B cell (primary cell): ENCODE data around the gene IL11RA. TPM values are rescaled to one million over a fixed set of nuclear protein-coding genes. Genes with fewer than 3 reads are reported as not detected.

Experiments
- ATAC-seq: fragments of 200-7000 bp; cut with Tn5 transposase; one replicate; pipeline ENCODE4 v1.10.0; 2021; ENCODE audit warnings: low read depth, mild to moderate bottlenecking, moderate number of reproducible peaks, moderate library complexity
- CTCF ChIA-PET: fragments of 350-600 bp; sonication (Branson Sonifier 250); formaldehyde crosslinking; loops from one replicate; lab custom pipeline; 2021; ENCODE audit warnings: antibody characterized with exemption, inconsistent platforms; lab: Charles Lee
- POLR2A ChIA-PET: fragments of 350-600 bp; sonication (Branson Sonifier 250); formaldehyde crosslinking; loops from one replicate; lab custom pipeline; 2021; ENCODE audit warnings: antibody characterized with exemption; lab: Charles Lee
- DNase-seq: peaks from one replicate; pipeline ENCODE4 v3.0.0; 2013
- H2AFZ ChIP-seq: 2 replicates; pipeline ENCODE4 v1.6.1; 2012; ENCODE audit warnings: mild to moderate bottlenecking, low read depth, low read length; ENCODE audit not compliant: insufficient read depth, poor library complexity, severe bottlenecking
- H3K27ac ChIP-seq, 2 donors: 1 replicate in 1 of 2; 2 replicates in 1 of 2; pipeline ENCODE4 v1.5.1; 2012 to 2013; ENCODE audit warnings: low read length in 2 of 2, mild to moderate bottlenecking in 2 of 2, moderate library complexity in 1 of 2
- H3K27me3 ChIP-seq, 4 experiments: fragments of 200-600 bp in 1 of 4; sonication (generic) in 1 of 4; replicated peaks in 1 of 4; 1 replicate in 2 of 4; 2 replicates in 2 of 4; pipeline versions ENCODE4 v1.6.1 to v1.7.0; 2013 to 2016; ENCODE audit warnings: low read length in 3 of 4, mild to moderate bottlenecking in 2 of 4, mixed read lengths in 1 of 4, moderate library complexity in 1 of 4; ENCODE audit not compliant: insufficient read depth in 4 of 4, control insufficient read depth in 3 of 4; ENCODE audit errors: control extremely low read depth in 1 of 4
- H3K36me3 ChIP-seq, 2 experiments: replicated peaks in 1 of 2; 1 replicate in 1 of 2; 2 replicates in 1 of 2; pipeline versions ENCODE4 v1.6.1 to v1.7.1; 2013; ENCODE audit warnings: low read length in 1 of 2; ENCODE audit not compliant: insufficient read depth in 2 of 2, control insufficient read depth in 1 of 2; ENCODE audit errors: control extremely low read depth in 1 of 2, extremely low read depth in 1 of 2
- H3K4me1 ChIP-seq, 2 donors: fragments of 200-600 bp in 1 of 2; sonication (generic) in 1 of 2; 1 replicate in 1 of 2; 2 replicates in 1 of 2; pipeline versions ENCODE4 v1.5.1 to v1.6.1; 2013 to 2017; ENCODE audit warnings: low read length in 2 of 2; ENCODE audit not compliant: control insufficient read depth in 2 of 2, insufficient read depth in 2 of 2
- H3K4me2 ChIP-seq: replicated peaks from 2 replicates; pipeline ENCODE3; 2012; ENCODE audit warnings: mild to moderate bottlenecking, low read depth, low read length; ENCODE audit not compliant: poor library complexity, severe bottlenecking
- H3K4me3 ChIP-seq, 5 experiments: fragments of 200-600 bp in 1 of 5; sonication (generic) in 1 of 5; 1 replicate in 3 of 5; 2 replicates in 2 of 5; pipeline versions ENCODE4 v1.5.1 to v1.7.0; 2011 to 2016; ENCODE audit warnings: low read length in 4 of 5, mild to moderate bottlenecking in 4 of 5, low read depth in 2 of 5, control low read depth in 1 of 5, moderate library complexity in 1 of 5; ENCODE audit not compliant: insufficient read depth in 1 of 5; ENCODE audit errors: control extremely low read depth in 1 of 5, extremely low read depth in 1 of 5
- H3K79me2 ChIP-seq: fragments of 200-600 bp; sonication (generic); one replicate; pipeline ENCODE4 v1.6.0; 2016; ENCODE audit warnings: low read length; ENCODE audit not compliant: control insufficient read depth, insufficient read depth
- H3K9ac ChIP-seq: fragments of 200-600 bp; sonication (generic); 2 replicates; pipeline ENCODE4 v1.6.1; 2017; ENCODE audit warnings: mild to moderate bottlenecking, low read length, moderate library complexity
- H3K9me3 ChIP-seq, 3 donors: one replicate each; pipeline versions ENCODE4 v1.6.1 to v1.7.1; 2013; ENCODE audit warnings: low read length in 2 of 3; ENCODE audit not compliant: control insufficient read depth in 2 of 3, insufficient read depth in 1 of 3; ENCODE audit errors: control extremely low read depth in 1 of 3
- H4K20me1 ChIP-seq: 2 replicates; pipeline ENCODE4 v1.6.0; 2012; ENCODE audit warnings: mild to moderate bottlenecking, low read length; ENCODE audit not compliant: insufficient read depth, control insufficient read depth, poor library complexity, severe bottlenecking
- H3K27ac Mint-ChIP-seq: one replicate; pipeline ENCODE4 v1.8.0; 2021; ENCODE audit warnings: mixed read lengths
- H3K27me3 Mint-ChIP-seq: one replicate; pipeline ENCODE4 v1.8.0; 2021; ENCODE audit warnings: mixed read lengths
- H3K4me1 Mint-ChIP-seq: one replicate; pipeline ENCODE4 v1.8.0; 2021; ENCODE audit warnings: mixed read lengths
- H3K4me3 Mint-ChIP-seq: one replicate; pipeline ENCODE4 v1.8.0; 2021; ENCODE audit warnings: mixed read lengths
- H3K9me3 Mint-ChIP-seq: one replicate; pipeline ENCODE4 v1.8.0; 2022; ENCODE audit warnings: mixed read lengths; ENCODE audit not compliant: insufficient read depth
- CTCF ChIP-seq: fragments of 200-600 bp; IDR thresholded peaks from one replicate; pipeline ENCODE4 v1.8.0; 2022; ENCODE audit warnings: antibody characterized with exemption, mild to moderate bottlenecking
- EZH2 ChIP-seq: IDR thresholded peaks from 2 replicates; pipeline ENCODE4 v1.6.1; 2012; ENCODE audit warnings: borderline replicate concordance, low read depth, mild to moderate bottlenecking, moderate library complexity, low read length; ENCODE audit not compliant: insufficient read depth, poor library complexity, severe bottlenecking
- WGBS: methylation state at CpG from one replicate; pipeline ENCODE4 v1.1.5; 2013; ENCODE audit warnings: missing lambda C conversion rate; ENCODE audit not compliant: insufficient coverage; 5-methylcytosine and 5-hydroxymethylcytosine counted together
- intact Hi-C: fragments of 100-400 bp; cut with micrococcal nuclease; formaldehyde crosslinking; loops from one replicate; pipeline ENCODE4 v1.10.0; 2022
- polyA plus RNA-seq: library from polyadenylated mRNA; depleted of rRNA; stranded (reverse); fragments of >200 nt; gene quantifications from 2 replicates; pipeline ENCODE4 v1.2.3, GENCODE V29; 2012
- total RNA-seq, 2 donors: library from RNA; stranded (reverse); fragments of 120-200 nt in 1 of 2; gene quantifications; 1 replicate in 1 of 2; 2 replicates in 1 of 2; pipeline versions ENCODE4 v1.2.3 to v1.2.4, GENCODE V29; 2013 to 2022

The IL11RA gene
- total and polyA plus RNA-seq, 2 donors (not counting 1 experiment from before 2014, with no cell fraction given): 47.3 to 58.0 TPM

GRCh38 chr9:34688329-34689115 lies 36.5 kb downstream of the IL11RA start:
- TF ChIP-seq CTCF (no peak), EZH2 (no peak)
- no peaks in the 10 kb centered on the region for H3K9me3 Mint-ChIP-seq
- Histone ChIP-seq H3K4me3 (no peak overlapping the region), H2AFZ (no peak overlapping the region), H3K4me1 (peaks cover 0 to 8% of the 10 kb centered on the region in 2 donors), H3K4me2 (no peak overlapping the region), H3K36me3 (no peaks in the 10 kb centered on the region), H3K27me3 (peaks cover 0 to 6% (median 0%) of the 10 kb centered on the region in 4 experiments), H3K79me2 (no peaks in the 10 kb centered on the region), H3K9ac (no peak overlapping the region), H4K20me1 (no peaks in the 10 kb centered on the region), H3K27ac (no peak overlapping the region), H3K9me3 (no peaks in the 10 kb centered on the region)
- ChIA-PET POLR2A (no interaction called here), CTCF (no interaction called here)
- H3K4me3 Mint-ChIP-seq: no peak overlapping the region
- H3K27ac Mint-ChIP-seq: no peak overlapping the region
- 94% methylated on average over 4 of the region's 5 CpGs for WGBS
- intact Hi-C loops: no loop called here
- H3K4me1 Mint-ChIP-seq: peaks cover 3% of the 10 kb centered on the region
- ATAC-seq: no peak
- peaks cover 8% of the 10 kb centered on the region for H3K27me3 Mint-ChIP-seq
- DNase-seq: no peak

- no peak overlapping the region for H3K9ac ChIP-seq
Observed at GRCh38 chr9:34689116-34689470, 37.1 kb downstream of the IL11RA start.

More at GRCh38 chr9:34689116-34689470, 37.1 kb downstream of the IL11RA start:
- H4K20me1 ChIP-seq: no peaks in the 10 kb centered on the region
- WGBS: 80% methylated on average over 1 of the region's 4 CpGs
- H3K79me2 ChIP-seq: no peaks in the 10 kb centered on the region
- ATAC-seq: no peak
- no peak for DNase-seq
- intact Hi-C loops: no loop called here
- H2AFZ ChIP-seq: no peak overlapping the region
- H3K4me3 ChIP-seq: no peak overlapping the region
- Mint-ChIP-seq H3K27ac (no peak overlapping the region), H3K27me3 (peaks cover 12% of the 10 kb centered on the region), H3K4me3 (no peak overlapping the region), H3K4me1 (peaks cover 3% of the 10 kb centered on the region), H3K9me3 (no peaks in the 10 kb centered on the region)
- CTCF ChIA-PET: no interaction called here
- no peaks in the 10 kb centered on the region for H3K9me3 ChIP-seq
- no peaks in the 10 kb centered on the region for H3K36me3 ChIP-seq
- POLR2A ChIA-PET: no interaction called here
- no peak overlapping the region for H3K27ac ChIP-seq
- peaks cover 0 to 8% of the 10 kb centered on the region in 2 donors for H3K4me1 ChIP-seq
- no peak for TF ChIP-seq CTCF
- TF ChIP-seq EZH2: no peak
- peaks cover 0 to 6% (median 0%) of the 10 kb centered on the region in 4 experiments for H3K27me3 ChIP-seq
- H3K4me2 ChIP-seq: no peak overlapping the region
